ENCODE measurements around the gene ANKMY1.

- TF ChIP-seq CTCF (IDR thresholded peaks at IDR 0.05; ENCODE audit: poor library complexity) (no peak), EZH2 (IDR thresholded peaks at IDR 0.05; ENCODE audit: borderline replicate concordance) (no peak), EZH2phosphoT487 (IDR thresholded peaks at IDR 0.05; ENCODE audit: low read depth, severe bottlenecking, unreplicated experiment) (no peak)
Observed at GRCh38 chr2:240591784-240592183, 34.0 kb upstream of the ANKMY1 start.

Measured in hepatocyte (in vitro differentiated cells).